Measurements from ENCODE around the gene TLL2.

Gene TLL2

GRCh38 chr10:96541921-96542320, 28.2 kb upstream of the TLL2 start:
- TF ChIP-seq CTCF (IDR thresholded peaks at IDR 0.05; ENCODE audit: borderline replicate concordance, extremely low read depth, low read length, poor library complexity, severe bottlenecking) (no peak), EZH2 (IDR thresholded peaks at IDR 0.05; ENCODE audit: borderline replicate concordance, low read depth, low read length, severe bottlenecking) (no peak)
- H3K79me2 ChIP-seq (ENCODE audit: insufficient read depth, low read length) = peaks cover 8% of the 10 kb centered on the region
- ATAC-seq (ENCODE audit: insufficient read depth, low read depth) = no peak
- no peak for DNase-seq
- H3K27ac ChIP-seq (ENCODE audit: low read length) = no peak overlapping the region
- H3K27me3 ChIP-seq (ENCODE audit: insufficient read depth, low read length, poor library complexity) = no peaks in the 10 kb centered on the region
- no peaks in the 10 kb centered on the region for H3K9me3 ChIP-seq (ENCODE audit: insufficient read depth, low read length, severe bottlenecking)
- no peak overlapping the region for H3K9ac ChIP-seq (ENCODE audit: low read depth, low read length)
- H3K4me1 ChIP-seq (ENCODE audit: insufficient read depth, low read length) = no peaks in the 10 kb centered on the region
- no peak overlapping the region for H3K4me2 ChIP-seq (ENCODE audit: insufficient read depth, low read length)
- H3K4me3 ChIP-seq (ENCODE audit: low read depth in 1 of 2, low read length in 2 of 2) = no peak overlapping the region
- peaks cover 71% of the 10 kb centered on the region for H3K36me3 ChIP-seq (ENCODE audit: insufficient read depth, low read length)
- H4K20me1 ChIP-seq (ENCODE audit: insufficient read depth, low read length) = peaks cover 6% of the 10 kb centered on the region; the same call in 1 of the 2 replicates
- H2AFZ ChIP-seq (ENCODE audit: low read depth, low read length) = no peak overlapping the region

- H3K27me3 ChIP-seq (ENCODE audit: insufficient read depth, low read length, poor library complexity) = no peaks in the 10 kb centered on the region
- H3K9ac ChIP-seq (ENCODE audit: low read depth, low read length) = no peak overlapping the region
- TF ChIP-seq EZH2 (IDR thresholded peaks at IDR 0.05; ENCODE audit: borderline replicate concordance, low read depth, low read length, severe bottlenecking) = no peak
- TF ChIP-seq CTCF (IDR thresholded peaks at IDR 0.05; ENCODE audit: borderline replicate concordance, extremely low read depth, low read length, poor library complexity, severe bottlenecking) = no peak
- peaks cover 13% of the 10 kb centered on the region; the same call in 1 of the 2 replicates for H4K20me1 ChIP-seq (ENCODE audit: insufficient read depth, low read length)
- H3K4me3 ChIP-seq (ENCODE audit: low read depth in 1 of 2, low read length in 2 of 2) = no peak overlapping the region
- peaks cover 17% of the 10 kb centered on the region for H3K79me2 ChIP-seq (ENCODE audit: insufficient read depth, low read length)
- no peak for ATAC-seq (ENCODE audit: insufficient read depth, low read depth)
- H2AFZ ChIP-seq (ENCODE audit: low read depth, low read length) = no peak overlapping the region
- DNase-seq = no peak
- H3K4me1 ChIP-seq (ENCODE audit: insufficient read depth, low read length) = no peaks in the 10 kb centered on the region
- H3K36me3 ChIP-seq (ENCODE audit: insufficient read depth, low read length) = peaks cover 62% of the 10 kb centered on the region
- no peaks in the 10 kb centered on the region for H3K9me3 ChIP-seq (ENCODE audit: insufficient read depth, low read length, severe bottlenecking)
- no peak overlapping the region for H3K4me2 ChIP-seq (ENCODE audit: insufficient read depth, low read length)
- H3K27ac ChIP-seq (ENCODE audit: low read length) = no peak overlapping the region
Measured at GRCh38 chr10:96540240-96540639, 26.5 kb upstream of the TLL2 start.

- DNase-seq (no peak), ATAC-seq (ENCODE audit: insufficient read depth, low read depth) (no peak)
- H3K79me2 ChIP-seq (ENCODE audit: insufficient read depth, low read length) = peaks cover 21% of the 10 kb centered on the region
- H3K9me3 ChIP-seq (ENCODE audit: insufficient read depth, low read length, severe bottlenecking) = no peaks in the 10 kb centered on the region
- H3K27ac ChIP-seq (ENCODE audit: low read length) = no peak overlapping the region
- no peak overlapping the region for H3K4me3 ChIP-seq (ENCODE audit: low read depth in 1 of 2, low read length in 2 of 2)
- no peaks in the 10 kb centered on the region for H3K27me3 ChIP-seq (ENCODE audit: insufficient read depth, low read length, poor library complexity)
- no peak overlapping the region for H3K9ac ChIP-seq (ENCODE audit: low read depth, low read length)
- no peak overlapping the region for H3K4me2 ChIP-seq (ENCODE audit: insufficient read depth, low read length)
- H4K20me1 ChIP-seq (ENCODE audit: insufficient read depth, low read length) = peaks cover 19% of the 10 kb centered on the region; the same call in 1 of the 2 replicates
- TF ChIP-seq EZH2 (IDR thresholded peaks at IDR 0.05; ENCODE audit: borderline replicate concordance, low read depth, low read length, severe bottlenecking) = no peak
- H2AFZ ChIP-seq (ENCODE audit: low read depth, low read length) = no peak overlapping the region
- no peaks in the 10 kb centered on the region for H3K4me1 ChIP-seq (ENCODE audit: insufficient read depth, low read length)
- H3K36me3 ChIP-seq (ENCODE audit: insufficient read depth, low read length) = peaks cover 56% of the 10 kb centered on the region
Measured at GRCh38 chr10:96538683-96539082, 25.0 kb upstream of the TLL2 start.

- TF ChIP-seq EZH2 (IDR thresholded peaks at IDR 0.05; ENCODE audit: borderline replicate concordance, low read depth, low read length, severe bottlenecking) = no peak
- Histone ChIP-seq H3K4me2 (ENCODE audit: insufficient read depth, low read length) (no peak overlapping the region), H3K4me3 (ENCODE audit: low read depth in 1 of 2, low read length in 2 of 2) (no peak overlapping the region), H4K20me1 (ENCODE audit: insufficient read depth, low read length) (peaks cover 19% of the 10 kb centered on the region; the same call in 1 of the 2 replicates), H3K36me3 (ENCODE audit: insufficient read depth, low read length) (peaks cover 56% of the 10 kb centered on the region), H3K4me1 (ENCODE audit: insufficient read depth, low read length) (no peaks in the 10 kb centered on the region), H3K9ac (ENCODE audit: low read depth, low read length) (no peak overlapping the region), H2AFZ (ENCODE audit: low read depth, low read length) (no peak overlapping the region), H3K27me3 (ENCODE audit: insufficient read depth, low read length, poor library complexity) (no peaks in the 10 kb centered on the region), H3K27ac (ENCODE audit: low read length) (no peak overlapping the region), H3K9me3 (ENCODE audit: insufficient read depth, low read length, severe bottlenecking) (no peaks in the 10 kb centered on the region), H3K79me2 (ENCODE audit: insufficient read depth, low read length) (peaks cover 21% of the 10 kb centered on the region)
- ATAC-seq (ENCODE audit: insufficient read depth, low read depth) = no peak
- DNase-seq = no peak
Measured at GRCh38 chr10:96536129-96536528, 22.4 kb upstream of the TLL2 start.
